ENCODE measurements around the gene GBGT1.

GBGT1 gene

DNA sequence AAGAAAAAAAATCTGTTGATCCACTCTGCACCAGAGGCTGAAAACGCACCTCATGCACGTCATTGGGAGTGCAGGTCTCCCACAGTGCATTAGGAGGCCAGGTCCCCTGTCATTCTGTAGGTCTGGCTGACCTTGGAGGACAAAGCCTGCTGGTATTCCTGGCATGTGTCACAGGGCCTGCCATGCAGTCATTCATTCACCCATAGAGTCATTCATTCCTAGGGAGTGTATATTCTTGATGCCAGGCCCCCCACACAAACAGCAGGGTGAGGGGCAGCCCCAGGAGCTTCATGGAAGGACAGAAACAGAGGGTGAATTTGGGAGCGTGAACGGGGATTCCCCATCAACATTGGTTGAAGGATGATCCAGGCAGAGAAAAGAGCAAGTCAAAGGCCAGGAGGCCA lies 2.2 kb downstream of the GBGT1 start:
- Mint-ChIP-seq H3K4me1 (ENCODE audit: low read depth) (peaks cover 2% of the 10 kb centered on the region), H3K27me3 (ENCODE audit: low read depth) (peaks cover 4% of the 10 kb centered on the region), H3K36me3 (ENCODE audit: low read depth) (peaks cover 6% of the 10 kb centered on the region), H3K27ac (no peak overlapping the region), H3K9me3 (no peaks in the 10 kb centered on the region), H3K4me3 (peak overlapping the region; percentile 68)

DNA sequence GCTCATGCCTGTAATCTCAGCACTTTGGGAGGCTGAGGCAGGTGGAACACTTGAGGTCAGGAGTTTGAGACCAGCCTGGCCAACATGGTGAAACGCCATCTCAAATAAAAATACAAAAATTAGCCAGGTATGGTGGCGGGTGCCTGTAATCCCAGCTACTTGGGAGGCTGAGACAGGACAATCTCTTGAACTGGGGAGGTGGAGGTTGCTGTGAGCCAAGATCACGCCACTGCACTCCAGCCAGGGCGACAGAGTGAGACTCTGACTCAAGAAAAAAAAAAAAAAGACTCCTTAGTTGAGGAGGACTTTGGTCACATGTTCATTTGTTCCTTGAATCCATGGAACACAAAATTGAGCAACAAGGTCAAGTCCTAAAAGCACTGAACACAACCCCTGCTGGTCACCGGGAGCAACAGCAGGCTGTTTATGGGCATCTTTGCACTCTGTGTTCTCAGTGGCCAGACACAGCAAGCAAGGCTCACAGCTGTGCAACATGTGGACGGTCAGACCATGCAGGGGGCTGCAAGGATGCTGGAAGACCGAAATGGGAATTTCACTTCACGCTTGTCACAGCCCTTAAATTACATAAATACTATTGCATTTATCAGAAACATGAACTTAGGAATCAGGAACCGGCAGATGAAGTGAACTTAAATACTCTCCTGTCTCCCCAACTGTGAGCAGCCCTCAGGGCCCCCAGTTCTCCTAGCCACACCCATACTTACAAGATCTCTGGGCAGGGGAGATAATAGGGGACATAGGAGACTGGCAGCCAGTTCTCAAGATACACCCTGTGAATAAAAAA lies 2.8 kb downstream of the GBGT1 start:
- Mint-ChIP-seq H3K27ac (no peak overlapping the region), H3K4me1 (ENCODE audit: low read depth) (peaks cover 2% of the 10 kb centered on the region), H3K9me3 (no peaks in the 10 kb centered on the region), H3K27me3 (ENCODE audit: low read depth) (peaks cover 4% of the 10 kb centered on the region), H3K36me3 (ENCODE audit: low read depth) (peaks cover 6% of the 10 kb centered on the region), H3K4me3 (peak overlapping the region; percentile 51)

DNA sequence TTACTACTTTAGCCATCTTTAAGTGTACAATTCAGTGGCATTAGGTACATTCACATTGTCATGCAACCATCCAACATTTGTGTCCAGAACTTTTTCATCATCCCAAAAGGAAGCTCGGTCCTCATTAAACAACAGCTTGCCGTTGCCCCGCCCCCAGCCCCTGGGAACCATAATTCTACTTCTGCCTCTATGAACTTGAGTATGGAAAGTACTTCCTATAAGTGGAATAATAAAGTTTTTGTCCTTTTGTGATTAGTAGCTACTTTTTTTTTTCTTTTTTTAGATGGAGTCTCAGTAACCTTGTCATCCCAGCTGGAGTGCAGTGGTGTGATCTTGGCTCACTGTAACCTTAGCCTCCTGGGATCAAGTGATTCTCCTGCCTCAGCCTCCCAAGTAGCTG lies 5.0 kb downstream of the GBGT1 start:
- Mint-ChIP-seq H3K4me1 (ENCODE audit: low read depth) (peaks cover 2% of the 10 kb centered on the region), H3K4me3 (no peak overlapping the region), H3K27me3 (ENCODE audit: low read depth) (no peaks in the 10 kb centered on the region), H3K27ac (no peak overlapping the region), H3K9me3 (no peaks in the 10 kb centered on the region), H3K36me3 (ENCODE audit: low read depth) (peaks cover 6% of the 10 kb centered on the region)

DNA sequence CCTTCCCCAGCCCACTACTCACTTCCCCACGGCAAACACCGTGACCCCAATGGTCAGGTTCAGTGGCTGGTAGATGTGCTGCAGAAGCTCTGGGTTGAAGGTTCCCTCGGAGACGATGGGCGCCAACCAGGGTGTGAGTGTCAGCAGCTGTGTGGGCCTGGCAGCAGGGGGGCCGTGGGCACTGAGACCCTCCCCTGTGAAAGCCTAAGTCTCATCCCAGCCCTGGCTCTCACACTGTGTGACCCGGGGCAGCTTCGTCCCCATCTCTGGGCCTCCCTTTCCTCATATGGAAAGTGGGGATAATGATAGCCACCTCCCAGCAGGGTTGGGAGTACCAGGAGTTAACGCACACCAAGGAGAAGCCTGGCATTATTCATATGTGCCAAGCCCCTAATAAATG lies 8.6 kb downstream of the GBGT1 start:
- Mint-ChIP-seq H3K4me1 (ENCODE audit: low read depth) (peaks cover 2% of the 10 kb centered on the region), H3K36me3 (ENCODE audit: low read depth) (peaks cover 2% of the 10 kb centered on the region), H3K4me3 (no peak overlapping the region), H3K27ac (no peak overlapping the region), H3K27me3 (ENCODE audit: low read depth) (no peaks in the 10 kb centered on the region), H3K9me3 (no peaks in the 10 kb centered on the region)

DNA sequence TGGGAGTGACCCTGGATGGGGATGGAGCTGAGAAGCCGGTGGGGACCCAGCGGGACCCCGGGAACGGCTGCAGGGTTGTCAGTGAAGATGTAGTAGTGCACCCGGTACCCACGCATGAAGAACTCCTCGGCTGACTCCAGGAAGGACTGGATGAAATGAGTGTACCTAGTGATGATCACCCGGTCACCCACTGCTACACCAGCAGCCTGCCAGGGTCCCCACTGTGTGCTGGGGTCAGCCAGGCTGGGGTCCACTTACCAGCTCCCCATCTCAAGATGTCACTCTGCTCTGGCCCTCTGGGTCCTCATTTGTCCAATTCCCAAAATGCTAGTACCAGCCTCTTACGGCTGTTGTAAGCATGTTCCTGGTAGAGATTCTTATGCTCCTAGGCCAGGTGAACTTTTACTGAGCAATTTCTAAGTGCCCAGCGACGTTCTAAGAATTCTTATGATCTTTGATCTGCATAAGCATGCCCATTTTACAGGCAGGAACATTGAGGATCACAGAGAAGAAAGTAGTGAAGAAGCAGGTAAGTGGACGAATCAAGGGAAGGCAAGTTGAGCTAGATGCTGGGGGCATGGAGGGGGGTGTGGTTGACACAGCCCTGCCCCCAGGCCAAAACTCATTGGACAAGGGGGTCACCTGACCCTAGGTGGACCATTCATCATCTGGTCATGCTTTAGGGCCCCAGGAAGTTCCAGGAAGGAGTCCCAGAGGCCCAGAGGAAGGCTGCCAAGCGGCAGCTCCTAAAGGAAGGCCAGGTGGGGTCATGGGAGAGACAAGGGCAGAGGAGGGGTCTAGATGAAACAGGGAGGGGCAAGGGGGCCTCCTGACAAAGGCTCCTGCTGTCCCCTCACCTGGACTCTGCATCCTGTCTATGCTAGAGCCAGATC lies 9.4 kb downstream of the GBGT1 start:
- Mint-ChIP-seq H3K4me3 (no peak overlapping the region), H3K36me3 (ENCODE audit: low read depth) (no peaks in the 10 kb centered on the region), H3K27me3 (ENCODE audit: low read depth) (no peaks in the 10 kb centered on the region), H3K4me1 (ENCODE audit: low read depth) (peaks cover 2% of the 10 kb centered on the region), H3K9me3 (no peaks in the 10 kb centered on the region), H3K27ac (no peak overlapping the region)

DNA sequence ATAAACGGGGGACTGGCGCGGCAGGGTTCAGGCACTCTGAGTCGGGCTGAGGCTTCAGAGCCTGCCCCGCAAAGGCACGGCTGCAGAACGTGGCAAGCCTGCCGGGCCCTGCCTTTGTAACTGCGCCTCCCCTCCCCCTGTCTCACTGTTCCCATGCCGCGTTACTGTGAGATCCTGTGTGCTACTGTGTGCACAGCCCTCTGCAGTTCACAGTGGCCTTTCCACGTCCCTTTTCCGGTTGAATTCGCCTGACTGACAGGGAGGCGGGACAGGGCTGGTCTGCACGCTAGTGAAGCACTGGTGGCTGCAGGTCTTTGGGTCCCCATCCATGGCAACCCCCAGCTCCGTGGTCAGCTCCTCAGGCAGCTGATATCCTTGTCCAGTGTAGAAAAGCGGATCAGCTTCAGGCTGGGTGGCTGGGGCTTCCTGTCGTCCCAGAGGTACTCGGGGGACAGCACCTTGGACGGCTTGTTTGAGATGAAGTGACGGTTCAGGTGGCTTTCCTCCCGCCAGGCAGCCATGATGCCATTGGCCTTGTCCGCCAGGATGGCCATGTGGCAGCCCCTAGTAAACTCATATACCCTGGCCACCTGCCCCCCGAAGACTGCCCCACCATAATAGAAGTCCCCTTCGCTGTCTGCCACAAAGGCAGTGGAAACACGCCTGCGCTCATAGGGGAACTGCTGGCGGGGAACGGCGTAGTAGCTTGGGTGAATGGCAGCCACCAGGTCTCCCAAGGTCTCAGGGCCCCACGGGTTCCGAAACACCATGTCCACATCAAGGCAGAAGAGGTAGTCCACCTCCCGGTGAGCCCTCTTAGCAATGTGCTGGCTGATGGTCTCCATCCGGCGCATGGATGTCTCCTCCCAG lies 10.3 kb downstream of the GBGT1 start:
- Mint-ChIP-seq H3K4me3 (no peak overlapping the region), H3K27ac (no peak overlapping the region), H3K27me3 (ENCODE audit: low read depth) (no peaks in the 10 kb centered on the region), H3K4me1 (ENCODE audit: low read depth) (peaks cover 2% of the 10 kb centered on the region), H3K9me3 (no peaks in the 10 kb centered on the region), H3K36me3 (ENCODE audit: low read depth) (no peaks in the 10 kb centered on the region)

DNA sequence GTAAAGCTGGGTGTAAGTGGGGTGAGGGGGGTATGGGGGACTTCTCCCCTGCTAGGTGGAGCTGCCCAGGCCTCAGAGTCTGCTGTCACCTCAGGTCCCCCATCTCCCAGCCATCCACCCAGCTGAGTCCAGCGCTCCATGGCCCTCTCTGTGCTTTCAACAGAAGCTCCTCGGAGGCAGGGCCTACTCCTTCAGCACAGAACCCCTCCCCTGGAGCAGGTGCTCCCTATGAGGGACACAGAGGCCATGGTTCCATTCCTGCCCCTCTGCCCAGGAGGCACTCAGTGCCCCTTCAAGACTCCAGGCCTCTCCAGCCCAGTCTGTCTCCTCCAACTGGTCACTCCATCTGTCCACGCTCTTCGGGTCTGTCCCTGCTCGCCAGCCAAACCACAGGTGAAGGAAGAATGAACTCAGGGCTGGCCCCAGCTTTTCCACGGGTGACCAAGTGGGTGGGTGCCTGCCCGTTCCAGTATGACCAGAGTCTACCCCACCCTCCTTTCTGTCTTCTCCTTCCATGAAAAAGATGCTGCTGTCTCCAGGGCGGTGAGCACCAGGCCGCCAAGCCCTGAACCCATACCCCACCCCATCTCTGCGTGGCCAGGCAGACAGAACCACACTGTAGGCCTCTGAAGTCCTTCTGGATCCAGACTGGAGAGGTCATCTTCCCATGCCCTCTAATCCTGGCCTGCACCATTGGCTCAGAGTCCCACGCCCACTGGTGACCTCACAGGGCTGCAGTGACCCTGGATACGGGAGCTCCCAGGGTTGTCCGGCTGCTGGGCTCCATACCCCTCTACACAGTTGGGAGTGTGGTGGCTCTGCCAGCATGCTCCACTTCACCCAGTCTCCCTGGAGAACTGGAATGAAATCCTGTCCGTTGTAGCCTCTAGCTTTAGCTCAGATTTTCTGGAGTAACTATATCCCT lies 11.9 kb downstream of the GBGT1 start:
- no peak overlapping the region for H3K4me3 Mint-ChIP-seq
- no peaks in the 10 kb centered on the region for H3K36me3 Mint-ChIP-seq (ENCODE audit: low read depth)
- H3K9me3 Mint-ChIP-seq: no peaks in the 10 kb centered on the region
- H3K27ac Mint-ChIP-seq: no peak overlapping the region
- H3K27me3 Mint-ChIP-seq (ENCODE audit: low read depth): no peaks in the 10 kb centered on the region
- H3K4me1 Mint-ChIP-seq (ENCODE audit: low read depth): peaks cover 13% of the 10 kb centered on the region

DNA sequence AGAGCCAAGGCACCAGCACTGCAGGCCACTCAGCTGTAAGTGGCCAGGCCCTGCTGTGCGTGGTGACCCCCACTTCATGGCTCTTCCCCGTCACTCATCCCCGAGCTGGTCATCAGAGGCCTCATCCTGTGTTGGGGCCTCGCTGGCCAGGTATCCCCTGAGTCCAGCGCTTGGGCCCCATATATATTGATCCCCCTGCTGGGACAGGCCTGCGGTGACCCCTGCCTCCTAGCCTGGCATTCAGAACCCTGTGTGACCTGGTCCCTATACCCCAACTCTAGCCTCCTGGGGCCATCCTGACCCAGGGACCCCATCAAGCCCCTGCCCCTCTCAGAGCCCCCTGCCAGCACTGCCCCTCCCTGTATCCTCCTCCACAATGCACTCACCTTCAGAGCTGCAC lies 12.7 kb downstream of the GBGT1 start:
- Mint-ChIP-seq H3K36me3 (ENCODE audit: low read depth) (no peaks in the 10 kb centered on the region), H3K27me3 (ENCODE audit: low read depth) (no peaks in the 10 kb centered on the region), H3K9me3 (no peaks in the 10 kb centered on the region), H3K27ac (peak overlapping the region; percentile 12), H3K4me1 (ENCODE audit: low read depth) (peaks cover 18% of the 10 kb centered on the region), H3K4me3 (peak overlapping the region; percentile 30)

DNA sequence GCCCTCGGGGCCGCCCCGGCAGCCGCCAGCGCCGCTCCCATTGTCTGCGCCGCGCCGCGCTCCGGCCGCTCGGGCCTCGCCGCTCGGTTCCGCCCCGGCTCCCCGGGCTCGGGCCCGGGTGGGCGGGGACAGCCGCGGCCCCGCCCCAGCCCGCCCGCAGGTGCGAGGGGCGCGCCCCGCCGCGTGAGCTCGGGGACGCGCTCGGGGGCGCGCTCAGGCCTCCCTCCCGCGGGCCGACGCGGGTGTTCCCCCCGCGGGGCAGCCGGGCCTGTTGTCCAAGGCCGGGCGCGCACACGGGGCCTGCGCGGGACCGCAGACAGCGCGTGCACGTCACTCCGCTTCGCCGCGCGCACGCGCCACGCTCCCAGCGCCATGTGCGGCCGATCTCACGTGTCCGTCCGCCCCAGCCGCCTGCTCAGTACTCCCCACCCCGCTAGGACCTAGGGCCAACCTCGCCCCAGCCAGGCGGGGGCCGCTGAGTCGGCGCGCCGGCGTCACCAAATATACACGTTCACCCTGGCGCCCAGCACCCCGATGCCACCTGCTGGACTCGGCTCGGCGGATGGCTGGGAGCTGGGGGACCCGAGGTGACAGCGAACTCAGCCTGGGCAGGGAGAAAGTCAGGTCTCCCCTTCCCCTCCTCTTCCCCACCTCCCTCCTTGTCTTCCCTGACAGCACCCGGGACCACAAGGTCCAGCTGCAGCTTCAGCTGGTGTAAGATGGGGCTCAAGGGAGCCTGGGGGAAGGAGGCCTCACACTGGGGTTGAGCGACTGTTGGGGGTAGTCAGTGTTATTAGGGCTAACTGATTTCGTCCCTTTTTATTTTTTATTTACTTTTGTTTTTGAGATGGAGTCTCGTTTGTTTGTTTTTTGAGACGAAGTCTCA lies 14.3 kb downstream of the GBGT1 start:
- Mint-ChIP-seq H3K4me3 (peak overlapping the region; percentile 74), H3K36me3 (ENCODE audit: low read depth) (peaks cover 1% of the 10 kb centered on the region), H3K9me3 (no peaks in the 10 kb centered on the region), H3K27me3 (ENCODE audit: low read depth) (no peaks in the 10 kb centered on the region), H3K27ac (peak overlapping the region; percentile 68), H3K4me1 (ENCODE audit: low read depth) (peaks cover 29% of the 10 kb centered on the region)

DNA sequence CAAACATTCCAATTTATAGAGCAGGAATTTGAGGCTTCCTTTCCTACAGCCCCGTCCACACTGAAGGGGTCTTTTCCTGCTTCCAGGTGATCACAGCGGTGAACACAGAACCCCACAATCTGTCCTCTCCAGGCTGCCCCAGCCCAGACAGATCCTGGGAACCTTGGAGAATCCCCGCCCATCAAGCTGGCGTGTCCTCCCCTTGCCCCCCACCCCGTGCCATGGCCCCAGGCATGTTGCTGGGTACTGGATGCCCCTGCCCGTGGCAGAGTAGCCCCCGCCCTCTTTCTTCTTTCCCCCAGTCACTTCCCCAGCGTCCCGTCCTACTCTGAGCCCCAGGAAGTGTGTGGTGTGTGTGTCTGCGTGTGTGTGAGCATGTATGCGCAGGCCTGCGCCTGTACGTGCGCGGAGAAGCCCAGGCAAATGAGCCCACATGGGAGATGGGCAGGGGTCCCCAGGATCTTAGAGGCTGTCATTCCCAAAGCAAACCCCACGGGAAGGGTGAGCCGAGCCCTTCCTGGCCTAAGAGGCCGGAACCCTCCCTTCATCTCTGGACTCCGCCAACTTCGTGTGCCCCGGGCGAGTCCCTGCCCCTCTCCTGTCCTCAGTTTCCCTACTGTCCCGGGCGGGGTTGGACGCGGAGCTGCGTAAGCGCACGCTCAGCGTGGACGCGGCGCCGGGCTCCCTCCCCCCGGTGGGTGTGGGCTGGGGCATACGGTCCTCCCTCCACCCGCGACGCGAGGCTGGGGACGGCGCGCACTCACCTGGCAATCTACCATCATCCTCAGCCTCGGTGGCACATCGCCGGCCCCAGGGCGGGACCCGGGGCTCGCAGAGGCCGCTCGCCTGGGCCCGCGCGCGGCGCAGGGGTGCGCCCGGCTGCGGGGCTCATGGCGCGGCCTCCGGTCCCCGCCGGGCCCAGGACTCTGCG lies 15.2 kb downstream of the GBGT1 start:
- Mint-ChIP-seq H3K4me3 (peak overlapping the region; percentile 93), H3K27ac (peak overlapping the region; percentile 94), H3K9me3 (no peaks in the 10 kb centered on the region)

DNA sequence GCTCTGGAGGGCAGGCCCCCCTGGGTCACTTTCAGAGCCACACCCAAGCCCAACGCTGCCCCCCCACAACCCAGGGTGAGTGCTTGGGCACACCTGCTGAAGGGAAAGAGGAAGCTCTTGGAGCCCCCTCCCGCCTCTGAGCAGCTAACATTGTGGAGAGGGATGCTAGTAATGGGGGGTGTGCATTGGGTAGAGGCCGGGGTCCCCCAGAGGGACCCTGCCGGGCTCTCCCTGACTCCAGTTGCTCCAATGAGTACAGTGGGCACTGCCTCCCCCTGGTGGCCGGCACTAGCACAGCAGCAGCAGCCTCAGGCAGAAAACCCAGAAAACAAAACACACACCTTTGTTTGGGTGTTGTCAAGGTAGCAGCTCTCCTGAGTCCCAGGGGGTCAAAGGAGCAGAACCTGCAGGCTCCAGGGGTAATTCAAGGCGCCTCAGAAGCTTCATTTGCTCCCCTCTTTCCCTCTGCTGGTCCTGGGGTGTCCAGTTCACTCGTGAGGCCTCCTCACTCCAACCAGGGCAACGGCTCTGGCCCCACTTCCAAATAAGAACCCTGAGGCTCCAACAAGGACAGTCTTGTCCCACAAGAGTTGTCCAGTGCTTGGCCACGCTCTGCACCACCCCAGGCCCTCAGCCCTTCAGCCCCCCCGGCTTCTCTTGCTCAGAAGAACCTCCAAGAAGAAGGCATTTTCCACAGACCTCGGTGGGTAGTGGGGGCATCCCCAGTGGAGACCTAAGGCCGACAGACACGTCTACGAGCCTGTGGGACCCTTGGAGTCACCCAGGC lies 16.1 kb downstream of the GBGT1 start:
- H3K4me3 Mint-ChIP-seq: peak overlapping the region; percentile 93
- H3K9me3 Mint-ChIP-seq: no peaks in the 10 kb centered on the region
- H3K36me3 Mint-ChIP-seq (ENCODE audit: low read depth): peaks cover 1% of the 10 kb centered on the region
- H3K27me3 Mint-ChIP-seq (ENCODE audit: low read depth): no peaks in the 10 kb centered on the region
- peaks cover 41% of the 10 kb centered on the region for H3K4me1 Mint-ChIP-seq (ENCODE audit: low read depth)
- peak overlapping the region; percentile 94 for H3K27ac Mint-ChIP-seq

More for the DNA sequence above, 15.2 kb downstream of the GBGT1 start:
- Mint-ChIP-seq H3K27me3 (ENCODE audit: low read depth) (no peaks in the 10 kb centered on the region), H3K36me3 (ENCODE audit: low read depth) (peaks cover 1% of the 10 kb centered on the region), H3K4me1 (ENCODE audit: low read depth) (peaks cover 35% of the 10 kb centered on the region)

Data from T-helper 1 cell treated with Interleukin-12 subunit alpha and Interleukin-12 subunit beta and Interleukin-4 antibody, amounts not matched to agents 30 μg/mL and 1 μg/mL, for 36 hours (primary cell).